GM12875 (cell line): ENCODE data around the gene LPP.

Experiments used
- H3K4me3 ChIP-seq: one replicate; pipeline ENCODE4 v1.5.1; 2011; ENCODE audit warnings: low read depth, low read length, control low read depth
- TF ChIP-seq, protein P1 (sequence below): IDR thresholded peaks from 2 replicates; pipeline ENCODE4 v1.5.1; 2011; ENCODE audit warnings: low read depth, mild to moderate bottlenecking, control low read depth, inconsistent platforms, low read length, moderate library complexity, borderline replicate concordance; ENCODE audit not compliant: insufficient read depth

Gene LPP

DNA sequence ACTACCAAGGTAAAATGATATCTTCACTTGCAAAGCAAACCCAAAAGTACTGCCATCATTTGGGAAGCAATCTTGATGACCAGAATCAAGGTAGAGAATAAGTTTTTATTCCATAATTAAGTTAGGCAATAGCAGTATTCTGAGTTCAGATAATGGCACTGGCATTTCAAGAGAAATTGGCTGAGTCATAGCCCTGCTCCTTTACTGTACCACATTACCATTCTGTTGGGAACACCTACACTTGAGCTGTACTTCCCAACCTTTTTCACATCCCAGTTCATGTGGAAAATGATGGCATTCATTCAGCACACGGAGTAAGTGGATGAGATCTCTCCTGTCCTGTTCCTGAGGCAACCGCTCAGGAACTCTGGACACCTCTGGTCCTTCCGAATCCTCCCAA, 706.2 kb downstream of the LPP start:
- H3K4me3 ChIP-seq, result no peak overlapping the region
- TF ChIP-seq, protein P1, sequence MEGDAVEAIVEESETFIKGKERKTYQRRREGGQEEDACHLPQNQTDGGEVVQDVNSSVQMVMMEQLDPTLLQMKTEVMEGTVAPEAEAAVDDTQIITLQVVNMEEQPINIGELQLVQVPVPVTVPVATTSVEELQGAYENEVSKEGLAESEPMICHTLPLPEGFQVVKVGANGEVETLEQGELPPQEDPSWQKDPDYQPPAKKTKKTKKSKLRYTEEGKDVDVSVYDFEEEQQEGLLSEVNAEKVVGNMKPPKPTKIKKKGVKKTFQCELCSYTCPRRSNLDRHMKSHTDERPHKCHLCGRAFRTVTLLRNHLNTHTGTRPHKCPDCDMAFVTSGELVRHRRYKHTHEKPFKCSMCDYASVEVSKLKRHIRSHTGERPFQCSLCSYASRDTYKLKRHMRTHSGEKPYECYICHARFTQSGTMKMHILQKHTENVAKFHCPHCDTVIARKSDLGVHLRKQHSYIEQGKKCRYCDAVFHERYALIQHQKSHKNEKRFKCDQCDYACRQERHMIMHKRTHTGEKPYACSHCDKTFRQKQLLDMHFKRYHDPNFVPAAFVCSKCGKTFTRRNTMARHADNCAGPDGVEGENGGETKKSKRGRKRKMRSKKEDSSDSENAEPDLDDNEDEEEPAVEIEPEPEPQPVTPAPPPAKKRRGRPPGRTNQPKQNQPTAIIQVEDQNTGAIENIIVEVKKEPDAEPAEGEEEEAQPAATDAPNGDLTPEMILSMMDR, result no peak

DNA sequence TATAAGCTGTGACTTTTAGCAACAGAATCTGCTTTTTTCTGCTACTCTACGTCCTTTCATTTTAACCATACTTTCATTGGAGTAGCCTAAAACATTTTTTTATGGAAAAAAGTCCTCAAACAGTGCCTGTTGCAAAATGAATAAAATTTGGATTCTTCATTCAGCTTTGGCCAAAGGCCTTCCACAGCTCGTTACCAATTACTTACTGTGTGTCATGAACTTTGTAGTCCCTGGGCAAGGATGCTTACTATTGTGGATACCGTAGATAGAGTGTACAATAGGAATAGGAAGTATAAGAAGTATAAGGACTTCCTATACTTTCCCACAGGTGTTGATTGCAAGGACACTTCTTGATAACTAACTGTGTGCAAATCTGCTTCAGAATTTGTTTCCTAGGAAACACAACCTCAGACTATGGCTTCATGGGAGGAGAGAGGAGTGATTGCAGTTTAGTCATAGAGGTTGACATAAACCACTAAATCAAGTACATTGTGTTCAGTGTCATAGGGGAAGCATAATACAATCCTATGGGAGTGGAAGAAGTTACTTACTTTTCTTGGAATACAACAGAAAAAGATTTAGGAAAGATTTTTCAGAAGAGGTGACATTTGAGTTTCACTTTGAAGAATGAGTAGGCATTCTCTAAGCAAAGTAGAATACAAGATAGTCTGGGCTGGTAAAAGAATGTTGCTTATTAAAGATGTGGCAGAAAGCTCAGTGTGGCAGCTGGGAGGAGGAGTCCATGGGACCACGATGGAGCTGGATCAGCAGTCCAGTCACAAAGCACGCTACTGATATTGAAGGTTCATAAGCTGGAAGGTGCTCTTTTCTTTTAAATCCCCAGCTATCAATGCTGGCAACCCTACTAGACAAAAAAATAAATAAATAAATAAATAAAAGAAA, 708.1 kb downstream of the LPP start:
- TF ChIP-seq, protein P1, result no peak
- no peak overlapping the region for H3K4me3 ChIP-seq

DNA sequence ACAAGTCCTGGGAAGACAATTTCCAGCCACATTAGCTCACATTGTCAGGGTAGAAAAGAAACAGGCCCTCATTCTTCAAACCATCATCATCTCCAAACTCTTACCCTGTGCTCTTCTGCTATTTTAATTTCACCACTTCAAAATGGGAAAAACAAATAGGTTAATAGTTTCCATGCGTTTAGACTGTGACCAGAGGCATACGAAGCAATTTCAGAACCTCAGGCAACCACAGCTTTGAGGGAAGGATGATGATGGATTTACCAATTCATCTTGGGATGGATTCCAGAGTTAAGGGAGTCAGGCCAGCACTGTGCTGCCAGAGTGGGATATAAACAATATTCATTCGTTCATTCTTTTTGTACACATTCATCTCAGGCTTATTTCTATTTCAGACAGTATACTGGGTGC, 710.0 kb downstream of the LPP start:
- H3K4me3 ChIP-seq, result no peak overlapping the region
- TF ChIP-seq, protein P1, result no peak

DNA sequence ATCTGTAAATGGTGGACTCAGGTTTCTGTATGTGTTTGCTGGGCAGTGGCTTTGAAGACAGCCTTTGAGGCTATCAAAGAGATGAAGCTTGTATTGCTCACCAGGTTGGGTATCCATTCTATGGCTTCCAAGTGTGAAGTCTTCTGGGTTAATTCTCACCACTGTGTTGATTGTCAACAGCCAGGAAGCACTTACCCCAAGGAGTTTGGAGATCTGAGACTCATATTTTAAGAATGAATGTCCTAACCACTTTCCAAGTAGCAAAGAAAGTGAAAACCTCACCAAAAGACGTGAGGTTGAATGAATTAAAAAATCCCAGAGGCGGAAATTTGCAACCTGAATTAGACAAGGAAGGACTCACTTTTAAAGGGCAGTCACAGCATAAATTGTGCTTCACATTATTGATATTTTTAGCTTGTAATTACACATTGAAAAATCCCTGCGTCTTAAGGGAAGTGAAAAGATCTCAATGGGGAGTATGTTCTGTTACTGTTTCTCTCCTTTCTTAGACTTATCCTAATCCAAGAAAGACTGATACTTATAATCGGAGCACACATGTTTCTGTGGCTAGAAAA, 713.8 kb downstream of the LPP start:
- TF ChIP-seq, protein P1, result no peak

DNA sequence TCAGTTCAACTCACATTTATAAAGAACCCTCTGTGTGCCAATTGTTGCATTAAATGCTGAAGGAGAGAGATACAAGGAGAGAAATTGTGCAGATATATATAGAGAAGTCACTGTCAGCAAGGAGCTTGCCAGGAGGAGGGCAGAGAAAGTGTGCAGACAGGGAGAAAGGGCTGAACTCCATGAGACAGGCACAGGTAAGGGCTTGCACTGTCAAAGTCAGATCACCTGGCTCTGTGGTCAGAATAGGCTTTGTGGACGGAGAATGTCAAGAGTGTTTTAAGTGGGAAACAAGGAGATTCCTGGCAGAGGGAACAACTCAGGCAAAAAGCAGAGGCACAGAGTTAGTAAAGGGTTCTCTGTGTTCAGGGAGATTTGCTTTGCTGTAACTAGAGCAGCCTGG, 714.8 kb downstream of the LPP start:
- no peak overlapping the region for H3K4me3 ChIP-seq
- TF ChIP-seq, protein P1, result no peak

More for the DNA sequence above, 713.8 kb downstream of the LPP start:
- H3K4me3 ChIP-seq, result no peak overlapping the region

DNA sequence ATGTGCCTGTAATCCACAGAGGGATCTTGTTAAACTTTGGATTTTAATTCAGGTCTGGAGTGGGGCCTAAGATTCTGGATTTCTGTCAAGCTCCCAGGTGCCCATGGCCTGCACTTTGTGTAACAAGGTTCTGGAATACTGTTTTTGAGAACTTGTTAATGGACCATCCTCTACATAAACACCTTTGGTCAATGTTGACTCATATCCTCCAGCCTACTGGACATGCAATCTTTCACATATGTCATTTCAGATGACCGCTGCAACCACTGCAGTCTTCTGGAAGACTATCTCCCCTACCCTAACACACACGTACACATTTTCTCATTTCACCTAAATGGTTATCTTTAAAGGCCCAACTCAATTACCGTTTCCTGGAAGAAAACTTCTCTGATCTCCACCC, 715.7 kb downstream of the LPP start:
- TF ChIP-seq, protein P1, result no peak
- no peak overlapping the region for H3K4me3 ChIP-seq

DNA sequence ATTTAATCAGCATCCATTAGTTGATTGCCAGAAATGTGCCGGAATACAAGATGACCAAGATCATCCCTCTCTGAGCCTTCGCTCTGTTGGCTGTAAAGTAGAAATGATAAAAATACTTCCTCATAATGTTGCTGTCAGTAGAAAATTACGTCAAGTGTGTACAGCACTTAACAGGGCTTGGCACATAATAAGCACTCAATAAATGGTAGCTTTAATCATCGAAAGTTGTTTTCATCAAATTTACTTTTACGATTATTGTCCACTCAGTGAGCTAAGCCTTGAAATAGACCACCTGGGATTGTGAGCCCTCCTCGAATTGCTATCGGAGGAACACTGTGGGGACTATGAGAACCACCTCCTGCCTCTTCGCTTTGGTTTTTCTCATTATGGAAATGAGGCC, 716.5 kb downstream of the LPP start:
- TF ChIP-seq, protein P1, result no peak
- H3K4me3 ChIP-seq, result no peak overlapping the region
